NCI-H510A (cell line): ENCODE results near the gene FOXO3.
"Not testable (repeated sequence)": the region's sequence is repeated elsewhere in the genome, so short reads cannot be mapped to it uniquely, and the experiment has no call there.

Experiments
- DNase-seq: peaks from one replicate; lab custom pipeline; 2025; lab: John Stamatoyannopoulos, UW

The FOXO3 gene

GRCh38 chr6:108661430-108661829 is 100.7 kb downstream of the FOXO3 start:
- no peak for DNase-seq

GRCh38 chr6:108661982-108662381 is 101.3 kb downstream of the FOXO3 start:
- DNase-seq = no peak

GRCh38 chr6:108662702-108663101 is 102.0 kb downstream of the FOXO3 start:
- DNase-seq = no peak

DNA sequence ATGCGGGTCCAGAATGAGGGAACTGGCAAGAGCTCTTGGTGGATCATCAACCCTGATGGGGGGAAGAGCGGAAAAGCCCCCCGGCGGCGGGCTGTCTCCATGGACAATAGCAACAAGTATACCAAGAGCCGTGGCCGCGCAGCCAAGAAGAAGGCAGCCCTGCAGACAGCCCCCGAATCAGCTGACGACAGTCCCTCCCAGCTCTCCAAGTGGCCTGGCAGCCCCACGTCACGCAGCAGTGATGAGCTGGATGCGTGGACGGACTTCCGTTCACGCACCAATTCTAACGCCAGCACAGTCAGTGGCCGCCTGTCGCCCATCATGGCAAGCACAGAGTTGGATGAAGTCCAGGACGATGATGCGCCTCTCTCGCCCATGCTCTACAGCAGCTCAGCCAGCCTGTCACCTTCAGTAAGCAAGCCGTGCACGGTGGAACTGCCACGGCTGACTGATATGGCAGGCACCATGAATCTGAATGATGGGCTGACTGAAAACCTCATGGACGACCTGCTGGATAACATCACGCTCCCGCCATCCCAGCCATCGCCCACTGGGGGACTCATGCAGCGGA is 102.9 kb downstream of the FOXO3 start:
- DNase-seq = not testable (repeated sequence)

GRCh38 chr6:108665495-108666196 is 104.9 kb downstream of the FOXO3 start:
- DNase-seq = no peak

DNA sequence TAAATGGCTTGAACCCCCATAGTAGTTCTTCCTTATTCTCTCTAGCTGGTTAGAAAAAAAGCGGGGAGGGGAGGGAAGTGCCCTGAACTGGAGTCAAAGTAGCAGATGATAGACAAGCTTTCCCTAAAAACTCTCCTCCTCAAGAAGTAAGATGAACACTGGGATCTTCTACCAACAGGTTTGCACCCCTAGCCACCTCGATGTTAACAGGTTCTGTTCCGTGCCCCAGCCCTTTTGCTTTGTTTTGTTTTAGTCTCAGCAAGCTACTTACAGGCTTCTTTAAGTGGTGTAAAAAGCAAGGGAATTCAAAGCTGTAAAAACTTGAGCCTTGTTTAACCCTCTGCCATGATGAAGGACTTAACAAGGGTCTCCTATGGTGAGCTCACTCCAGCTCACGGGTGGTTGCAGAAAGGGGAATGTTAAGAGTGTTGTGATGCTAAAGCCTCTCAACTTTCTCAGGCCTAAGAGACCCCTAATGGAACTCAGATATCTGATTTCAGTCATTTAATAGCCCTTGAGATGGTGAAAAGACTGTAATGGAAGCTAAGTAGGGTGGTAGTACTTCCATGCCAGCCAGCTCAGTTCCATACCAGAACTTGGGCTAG is 106.0 kb downstream of the FOXO3 start:
- DNase-seq = no peak

GRCh38 chr6:108667993-108668392 is 107.3 kb downstream of the FOXO3 start:
- DNase-seq = no peak

DNA sequence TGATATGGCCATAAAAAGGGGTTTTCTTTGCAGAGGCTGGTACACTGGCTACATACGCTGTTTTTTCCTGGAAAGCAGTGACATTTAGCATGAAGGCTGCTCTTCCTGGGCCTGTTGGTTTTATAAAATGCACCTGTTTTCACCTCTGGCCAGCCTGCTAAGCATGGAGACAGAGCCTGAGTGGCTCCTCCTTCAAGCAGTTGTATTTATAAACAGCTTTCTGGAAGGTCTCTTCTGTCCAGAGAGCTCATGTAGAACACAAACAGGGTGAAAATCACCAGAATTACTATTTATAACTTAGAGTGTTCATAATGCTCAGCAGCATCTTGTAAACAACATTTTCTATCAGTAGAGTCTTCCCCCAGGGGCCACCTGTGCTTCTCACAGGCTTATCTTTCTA is 109.0 kb downstream of the FOXO3 start:
- no peak for DNase-seq

DNA sequence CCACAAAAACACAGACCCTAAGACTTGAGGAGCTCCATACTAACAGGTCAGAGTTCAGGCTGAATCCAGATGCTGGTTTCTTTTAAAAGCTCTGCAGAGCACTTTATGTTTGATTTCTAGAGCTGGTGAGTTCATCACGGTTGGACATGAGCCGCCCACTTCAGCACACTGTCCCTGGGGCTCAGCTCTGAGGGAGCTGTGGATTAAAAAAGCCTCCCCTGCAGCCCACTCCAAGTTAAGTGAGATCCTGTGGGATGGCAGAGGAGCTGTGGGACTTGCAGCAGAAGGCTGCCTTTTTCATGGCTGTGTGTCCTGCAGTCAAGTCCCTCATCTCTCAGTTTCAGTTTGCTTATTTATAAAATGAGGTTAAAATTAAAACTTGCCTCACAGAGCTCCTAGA is 110.5 kb downstream of the FOXO3 start:
- no peak for DNase-seq

DNA sequence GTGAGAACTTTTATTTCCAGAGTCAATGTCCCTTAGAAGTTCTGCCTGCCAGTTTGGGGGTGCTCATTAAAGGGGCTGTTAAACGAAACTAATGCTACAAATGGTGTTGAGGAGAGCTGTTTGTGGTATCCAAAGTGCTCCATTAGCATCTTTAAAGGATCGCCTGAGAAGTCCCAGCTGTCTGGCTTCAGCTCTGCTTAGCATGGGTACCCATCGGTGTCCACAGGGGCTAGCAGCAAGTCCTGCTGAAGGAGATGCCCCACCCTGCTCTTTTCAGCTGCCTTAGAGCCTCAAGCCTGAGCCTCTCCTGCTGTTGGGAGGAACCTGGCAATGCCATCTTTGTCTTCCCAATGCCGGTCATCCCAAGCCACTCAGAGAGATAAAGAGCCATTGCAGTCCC is 111.1 kb downstream of the FOXO3 start:
- DNase-seq = no peak

GRCh38 chr6:108672641-108673040 is 111.9 kb downstream of the FOXO3 start:
- DNase-seq = no peak

DNA sequence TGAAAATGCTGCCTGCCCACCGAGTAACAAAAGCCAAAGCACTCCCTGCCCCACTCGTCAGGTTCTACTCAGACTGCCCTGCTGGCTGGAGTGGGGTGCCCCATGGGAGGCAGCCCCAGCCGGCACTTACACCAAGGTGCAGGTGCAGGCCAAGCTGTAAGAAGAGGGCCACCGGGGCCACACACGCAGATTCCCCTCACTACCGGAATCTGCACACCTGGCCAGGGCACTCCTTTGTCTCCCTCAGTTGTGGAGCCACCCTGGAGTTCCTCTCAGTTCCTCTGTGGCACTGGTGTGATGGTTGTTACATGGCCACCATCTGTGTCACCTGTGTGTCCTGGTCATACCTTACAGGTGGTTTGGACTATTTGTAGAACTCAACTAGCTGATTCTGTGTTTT is 112.4 kb downstream of the FOXO3 start:
- no peak for DNase-seq

- DNase-seq = no peak
Observed at GRCh38 chr6:108673602-108674001, 112.9 kb downstream of the FOXO3 start.

GRCh38 chr6:108675226-108676200 is 114.8 kb downstream of the FOXO3 start:
- DNase-seq = no peak

DNA sequence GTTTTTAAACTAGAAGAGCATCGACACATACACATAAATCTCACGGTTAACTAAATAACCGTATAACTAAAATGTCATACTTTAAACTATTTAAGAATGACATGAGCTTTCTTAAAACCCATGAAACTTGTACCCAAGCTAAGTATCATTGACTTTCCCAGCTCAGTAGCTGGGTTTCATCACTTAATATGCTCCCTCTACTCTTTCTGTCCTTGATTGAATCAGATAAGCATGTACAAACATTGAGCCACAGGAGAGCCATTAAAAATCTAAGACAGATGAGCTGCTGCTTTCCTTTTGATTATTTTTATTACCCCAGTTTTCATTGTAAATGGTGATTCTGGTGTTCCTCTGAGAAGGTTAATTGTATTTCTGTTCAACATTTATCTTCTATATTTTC is 115.8 kb downstream of the FOXO3 start:
- no peak for DNase-seq

DNA sequence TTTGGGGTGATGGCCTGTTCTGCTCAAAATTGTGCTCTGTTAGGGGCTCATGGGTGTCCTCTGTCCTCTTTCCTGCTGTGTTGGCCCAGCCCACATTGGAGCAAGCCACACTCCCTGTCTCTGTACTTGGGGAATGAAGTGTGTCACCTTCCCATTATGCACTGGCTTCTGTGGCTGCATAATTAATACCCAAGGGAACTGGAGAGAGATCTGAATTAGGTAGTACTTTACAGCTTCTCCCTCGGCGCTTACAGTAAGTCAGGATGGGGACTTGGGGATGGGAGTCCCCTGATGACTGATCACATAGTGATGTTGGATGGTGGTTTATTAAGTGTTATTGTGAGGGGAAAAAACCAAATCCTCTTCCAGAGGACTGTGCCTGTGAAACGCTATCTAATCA is 116.6 kb downstream of the FOXO3 start:
- no peak for DNase-seq

GRCh38 chr6:108677894-108678293 is 117.2 kb downstream of the FOXO3 start:
- DNase-seq = no peak

GRCh38 chr6:108680314-108680713 is 119.6 kb downstream of the FOXO3 start:
- not testable (repeated sequence) for DNase-seq

DNA sequence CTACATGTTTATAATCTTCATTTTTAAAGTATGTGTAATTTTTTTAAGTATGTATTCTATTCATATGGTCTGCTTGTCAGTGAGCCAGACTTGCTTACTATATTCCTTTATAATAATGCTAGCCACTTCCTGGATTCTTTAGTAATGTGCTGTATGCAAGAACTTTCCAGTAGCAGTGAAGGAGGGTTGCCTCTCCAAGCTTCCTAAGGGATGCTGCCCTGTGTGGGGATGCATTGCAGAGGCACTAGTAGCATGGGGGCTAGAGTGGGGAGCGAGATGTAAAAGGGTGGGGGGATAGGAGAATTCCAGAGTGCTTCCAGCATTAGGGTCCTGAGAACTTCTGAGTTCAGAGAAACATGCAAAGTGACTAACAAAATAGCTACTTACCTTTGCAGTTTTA is 121.0 kb downstream of the FOXO3 start:
- DNase-seq = not testable (repeated sequence)

GRCh38 chr6:108682383-108683119 is 121.8 kb downstream of the FOXO3 start:
- DNase-seq = not testable (repeated sequence)

DNA sequence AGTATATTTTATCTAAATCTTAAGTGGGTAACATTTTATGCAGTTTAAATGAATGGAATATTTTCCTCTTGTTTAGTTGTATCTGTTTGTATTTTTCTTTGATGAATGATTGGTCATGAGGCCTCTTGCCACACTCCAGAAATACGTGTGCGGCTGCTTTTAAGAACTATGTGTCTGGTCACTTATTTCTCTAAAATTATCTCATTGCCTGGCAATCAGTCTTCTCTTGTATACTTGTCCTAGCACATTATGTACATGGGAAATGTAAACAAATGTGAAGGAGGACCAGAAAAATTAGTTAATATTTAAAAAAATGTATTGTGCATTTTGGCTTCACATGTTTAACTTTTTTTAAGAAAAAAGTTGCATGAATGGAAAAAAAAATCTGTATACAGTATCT is 123.3 kb downstream of the FOXO3 start:
- DNase-seq = not testable (repeated sequence)
